ENCODE measurements around the gene RENBP. TPM values are rescaled to one million over a fixed set of nuclear protein-coding genes. Genes with fewer than 3 reads are reported as not detected.

Gene RENBP
- total RNA-seq, 1 donor from 2014 or later: 4.2 TPM

GRCh38 chrX:153964105-153964504, 19.7 kb upstream of the RENBP start:
- Histone ChIP-seq H3K36me3 (peaks cover 0 to 49% of the 10 kb centered on the region in 2 donors), H3K27me3 (no peaks in the 10 kb centered on the region), H3K9me3 (no peaks in the 10 kb centered on the region), H3K4me1 (peaks cover 41% of the 10 kb centered on the region), H3K4me3 (no peak overlapping the region), H3K27ac (no peak overlapping the region)
- TF ChIP-seq CTCF (IDR thresholded peaks at IDR 0.05) (no peak), POLR2A (IDR thresholded peaks at IDR 0.05) (no peak), POLR2AphosphoS5 (IDR thresholded peaks at IDR 0.05; ENCODE audit: insufficient read depth in 1 of 2, low read depth in 1 of 2) (no peak)
- no peak for DNase-seq (ENCODE audit: extremely low spot score in 2 of 2)
- intact Hi-C loops (cut with DNase I): no loop called here

GRCh38 chrX:153963546-153963945, 19.1 kb upstream of the RENBP start:
- Histone ChIP-seq H3K4me1 (peaks cover 35% of the 10 kb centered on the region), H3K27ac (no peak overlapping the region), H3K36me3 (peaks cover 0 to 54% of the 10 kb centered on the region in 2 donors), H3K4me3 (no peak overlapping the region), H3K9me3 (no peaks in the 10 kb centered on the region), H3K27me3 (no peaks in the 10 kb centered on the region)
- TF ChIP-seq POLR2AphosphoS5 (IDR thresholded peaks at IDR 0.05; ENCODE audit: insufficient read depth in 1 of 2, low read depth in 1 of 2) (no peak), CTCF (IDR thresholded peaks at IDR 0.05) (no peak)
- DNase-seq (ENCODE audit: extremely low spot score in 2 of 2): no peak
- intact Hi-C loops (cut with DNase I): no loop called here

GRCh38 chrX:153961292-153961691, 16.8 kb upstream of the RENBP start:
- H3K4me3 ChIP-seq: no peak overlapping the region
- intact Hi-C loops (cut with DNase I): no loop called here
- no peak overlapping the region for H3K27ac ChIP-seq
- H3K4me1 ChIP-seq: peaks cover 15% of the 10 kb centered on the region
- peaks cover 0 to 73% of the 10 kb centered on the region in 2 donors for H3K36me3 ChIP-seq
- no peaks in the 10 kb centered on the region for H3K27me3 ChIP-seq
- H3K9me3 ChIP-seq: no peaks in the 10 kb centered on the region
- DNase-seq (ENCODE audit: extremely low spot score in 2 of 2): no peak
- TF ChIP-seq POLR2A (IDR thresholded peaks at IDR 0.05): no peak

GRCh38 chrX:153960786-153961185, 16.3 kb upstream of the RENBP start:
- no peak for TF ChIP-seq CTCF (IDR thresholded peaks at IDR 0.05)
- no peak for TF ChIP-seq POLR2A (IDR thresholded peaks at IDR 0.05)
- no peak for TF ChIP-seq POLR2AphosphoS5 (IDR thresholded peaks at IDR 0.05; ENCODE audit: insufficient read depth in 1 of 2, low read depth in 1 of 2)
- no peak for DNase-seq (ENCODE audit: extremely low spot score in 2 of 2)
- Histone ChIP-seq H3K4me1 (peaks cover 10% of the 10 kb centered on the region), H3K27me3 (no peaks in the 10 kb centered on the region), H3K36me3 (peaks cover 0 to 78% of the 10 kb centered on the region in 2 donors), H3K27ac (no peak overlapping the region), H3K9me3 (no peaks in the 10 kb centered on the region), H3K4me3 (no peak overlapping the region)
- intact Hi-C loops (cut with DNase I): no loop called here

GRCh38 chrX:153960077-153960476, 15.6 kb upstream of the RENBP start:
- Histone ChIP-seq H3K27me3 (no peaks in the 10 kb centered on the region), H3K4me1 (peaks cover 3% of the 10 kb centered on the region), H3K9me3 (no peaks in the 10 kb centered on the region), H3K27ac (no peak overlapping the region), H3K36me3 (peaks cover 0 to 83% of the 10 kb centered on the region in 2 donors), H3K4me3 (no peak overlapping the region)
- intact Hi-C loops (cut with DNase I): no loop called here
- no peak for DNase-seq (ENCODE audit: extremely low spot score in 2 of 2)
- no peak for TF ChIP-seq POLR2A (IDR thresholded peaks at IDR 0.05)
- TF ChIP-seq POLR2AphosphoS5 (IDR thresholded peaks at IDR 0.05; ENCODE audit: insufficient read depth in 1 of 2, low read depth in 1 of 2): no peak
- TF ChIP-seq CTCF (IDR thresholded peaks at IDR 0.05): no peak

- no peak overlapping the region for H3K27ac ChIP-seq
- peaks cover 0 to 87% of the 10 kb centered on the region in 2 donors for H3K36me3 ChIP-seq
- DNase-seq (ENCODE audit: extremely low spot score in 2 of 2): no peak
- intact Hi-C loops (cut with DNase I): no loop called here
- H3K27me3 ChIP-seq: no peaks in the 10 kb centered on the region
- H3K4me1 ChIP-seq: no peaks in the 10 kb centered on the region
- H3K9me3 ChIP-seq: no peaks in the 10 kb centered on the region
- TF ChIP-seq CTCF (IDR thresholded peaks at IDR 0.05) (no peak), POLR2AphosphoS5 (IDR thresholded peaks at IDR 0.05; ENCODE audit: insufficient read depth in 1 of 2, low read depth in 1 of 2) (no peak), POLR2A (IDR thresholded peaks at IDR 0.05) (no peak)
- no peak overlapping the region for H3K4me3 ChIP-seq
Measured at GRCh38 chrX:153959649-153960048, 15.2 kb upstream of the RENBP start.
